Endothelial cell of umbilical vein (primary cell): ENCODE measurements around the gene SLC38A2.

Experiments used
- CTCF ChIP-seq, 2 donors: IDR thresholded peaks; 1 replicate in 1 of 2; 2 replicates in 1 of 2; pipeline ENCODE4 v1.5.1; 2011; ENCODE audit warnings: low read length in 2 of 2, mild to moderate bottlenecking in 2 of 2, moderate library complexity in 2 of 2, control low read depth in 1 of 2, inconsistent platforms in 1 of 2, low read depth in 1 of 2; ENCODE audit not compliant: insufficient read depth in 1 of 2; ENCODE audit errors: extremely low read depth in 1 of 2
- MYC ChIP-seq: IDR thresholded peaks from one replicate; pipeline ENCODE4 v1.6.1; 2011; ENCODE audit warnings: mild to moderate bottlenecking, low read depth, low read length
- POLR2A ChIP-seq: IDR thresholded peaks from 2 replicates; pipeline ENCODE4 v1.6.1; 2012; ENCODE audit warnings: low read depth, mild to moderate bottlenecking, control low read depth, low read length
- TF ChIP-seq, protein P1 (sequence below): IDR thresholded peaks from 2 replicates; pipeline ENCODE4 v1.6.1; 2011; ENCODE audit not compliant: insufficient read depth, insufficient read length

- TF ChIP-seq POLR2A (no peak), CTCF (IDR thresholded peaks at IDR 0.05; ENCODE audit: extremely low read depth in 1 of 2, insufficient read depth in 1 of 2, low read depth in 1 of 2, low read length in 2 of 2) (no peak), MYC (no peak)
- TF ChIP-seq, protein P1, sequence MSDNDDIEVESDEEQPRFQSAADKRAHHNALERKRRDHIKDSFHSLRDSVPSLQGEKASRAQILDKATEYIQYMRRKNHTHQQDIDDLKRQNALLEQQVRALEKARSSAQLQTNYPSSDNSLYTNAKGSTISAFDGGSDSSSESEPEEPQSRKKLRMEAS: no peak
Measured at GRCh38 chr12:46408441-46408840, 35.9 kb upstream of the SLC38A2 start.
